ENCODE results near the gene FST.

- no peak for TF ChIP-seq CTCF (IDR thresholded peaks at IDR 0.05)
- TF ChIP-seq POLR2AphosphoS5 (IDR thresholded peaks at IDR 0.05) = no peak
- no peak for TF ChIP-seq POLR2A (IDR thresholded peaks at IDR 0.05)
Observed at GRCh38 chr5:53473633-53474032, 6.8 kb upstream of the FST start.
